GM19468 (cell line): ENCODE data around the gene MMD2.

Experiments used
- ATAC-seq: cut with Tn5 transposase; IDR thresholded peaks from one replicate; pipeline ENCODE4 v1.9.1; 2021; ENCODE audit warnings: mild to moderate bottlenecking, moderate library complexity, moderate number of reproducible peaks; ENCODE audit not compliant: unreplicated experiment; ENCODE audit errors: extremely low read depth

MMD2 gene

DNA sequence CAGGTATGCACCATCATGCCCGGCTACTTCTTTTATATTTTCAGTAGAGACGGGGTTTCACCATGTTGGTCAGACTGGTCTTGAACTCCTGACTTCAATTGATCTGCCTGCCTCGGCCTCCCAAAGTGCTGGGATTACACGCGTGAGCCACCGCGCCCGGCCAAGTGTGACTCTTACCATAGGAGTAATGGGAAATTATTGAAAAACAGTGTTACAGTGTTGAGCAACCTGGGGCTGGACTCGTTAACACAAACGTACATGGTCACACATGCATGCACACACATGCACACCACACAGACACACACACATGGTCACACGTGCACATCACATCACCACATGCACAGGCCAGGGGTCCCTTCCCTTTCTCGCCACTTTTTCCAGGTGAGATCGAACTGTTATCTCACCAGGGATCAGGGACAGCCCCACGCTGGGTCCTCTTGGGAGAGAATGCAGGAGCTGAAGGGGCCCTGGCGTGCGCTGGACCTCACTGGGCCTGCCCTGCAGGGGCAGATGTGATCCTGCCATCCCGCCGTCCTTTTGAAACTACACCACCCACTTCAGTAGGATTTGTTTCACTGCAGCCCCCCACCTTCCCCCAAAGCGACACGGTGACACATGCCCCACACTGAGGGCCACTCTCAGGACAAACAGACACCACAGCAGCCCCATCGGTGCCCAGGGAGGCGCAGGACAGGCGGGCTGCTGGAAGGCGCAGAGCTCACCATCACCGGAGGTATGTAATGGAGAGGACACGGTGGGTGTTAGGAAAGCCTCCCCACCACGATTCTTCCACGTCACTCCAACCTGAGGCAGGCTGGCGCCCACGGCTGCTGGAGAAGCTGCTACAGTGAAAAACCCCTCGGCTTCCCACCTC lies 85.7 kb downstream of the MMD2 start:
- ATAC-seq = no peak

DNA sequence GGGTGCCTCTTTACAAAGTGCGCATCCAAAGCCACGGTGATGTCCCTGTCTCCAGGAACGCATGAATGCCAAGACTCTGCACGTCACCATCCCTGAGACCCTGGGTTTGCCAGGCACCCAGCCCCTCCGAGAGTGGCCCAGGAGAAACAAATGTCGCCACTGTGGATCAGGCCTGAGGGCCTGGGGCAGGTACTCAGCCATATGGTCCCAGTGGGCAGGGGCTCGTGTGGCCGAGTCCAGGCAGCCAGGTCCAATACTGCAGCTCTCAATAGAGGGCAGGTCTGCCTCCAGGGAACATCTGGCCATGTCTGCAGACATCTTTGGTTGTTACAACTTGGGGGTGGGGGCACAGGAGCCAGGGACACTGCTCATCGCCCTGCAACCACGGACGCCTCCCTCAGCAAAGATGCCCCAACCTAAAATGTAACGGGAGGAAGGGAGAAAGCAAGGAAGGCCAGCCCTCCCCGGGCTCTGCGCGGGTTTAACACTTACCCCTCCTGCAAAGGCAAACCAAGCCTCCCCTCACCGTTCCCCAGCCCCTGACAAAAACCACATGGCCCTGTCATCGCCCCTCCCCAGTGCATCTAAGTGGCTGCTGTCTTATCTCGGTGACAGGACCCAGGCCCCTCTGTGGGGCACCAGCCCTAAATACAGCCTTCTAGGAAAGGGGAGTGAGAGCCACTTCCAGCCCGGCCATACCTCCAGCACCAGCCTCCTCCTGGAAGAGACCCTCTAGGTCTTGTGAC lies 86.9 kb downstream of the MMD2 start:
- no peak for ATAC-seq

DNA sequence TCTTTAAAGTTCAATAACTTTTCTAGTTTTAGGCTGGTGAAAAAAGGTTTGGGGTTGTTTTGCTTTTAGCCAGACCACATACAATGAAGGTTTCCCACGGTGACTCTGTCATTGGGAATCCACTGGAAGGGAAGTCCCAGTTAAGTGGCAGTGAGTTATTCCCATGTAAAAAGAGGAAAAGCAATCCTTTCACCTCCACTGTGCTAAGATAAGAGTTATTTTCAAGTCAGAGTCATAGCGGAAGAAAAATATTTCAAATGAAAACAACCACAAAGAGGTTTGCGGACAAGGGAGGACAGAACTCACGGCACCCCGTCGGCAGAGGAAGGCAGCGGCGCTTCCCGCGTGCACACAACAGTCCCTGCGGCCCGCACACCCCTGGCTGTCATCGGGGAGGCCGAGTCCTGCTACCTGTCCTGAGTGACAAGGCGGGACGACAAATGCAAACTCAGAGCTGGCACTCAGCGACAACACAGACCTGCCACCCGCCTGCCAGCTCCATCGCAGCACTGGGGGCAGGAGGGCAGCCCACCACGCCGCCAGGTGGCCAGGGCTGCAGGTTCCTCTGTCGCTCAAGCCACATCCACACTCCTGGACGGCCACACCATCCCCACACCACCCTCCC lies 87.8 kb downstream of the MMD2 start:
- no peak for ATAC-seq

DNA sequence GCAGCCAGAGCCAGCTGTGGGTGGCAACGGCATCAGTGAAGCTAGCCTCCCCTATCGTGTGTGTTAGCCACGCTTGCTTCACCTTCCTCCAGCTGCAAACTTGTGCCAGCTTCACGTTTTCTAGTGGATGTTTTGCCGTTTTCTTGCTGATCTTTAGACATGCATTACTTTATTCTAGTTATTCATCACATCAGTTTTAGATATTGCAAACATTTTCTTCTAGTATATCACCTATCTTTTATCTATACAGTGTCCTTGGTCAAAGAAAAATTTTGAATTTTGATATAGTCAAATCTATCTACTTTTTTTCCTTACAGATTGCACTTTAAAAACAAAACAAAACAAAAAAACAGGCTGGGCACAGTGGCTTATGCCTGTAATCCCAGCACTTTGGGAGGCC lies 90.5 kb downstream of the MMD2 start:
- no peak for ATAC-seq

DNA sequence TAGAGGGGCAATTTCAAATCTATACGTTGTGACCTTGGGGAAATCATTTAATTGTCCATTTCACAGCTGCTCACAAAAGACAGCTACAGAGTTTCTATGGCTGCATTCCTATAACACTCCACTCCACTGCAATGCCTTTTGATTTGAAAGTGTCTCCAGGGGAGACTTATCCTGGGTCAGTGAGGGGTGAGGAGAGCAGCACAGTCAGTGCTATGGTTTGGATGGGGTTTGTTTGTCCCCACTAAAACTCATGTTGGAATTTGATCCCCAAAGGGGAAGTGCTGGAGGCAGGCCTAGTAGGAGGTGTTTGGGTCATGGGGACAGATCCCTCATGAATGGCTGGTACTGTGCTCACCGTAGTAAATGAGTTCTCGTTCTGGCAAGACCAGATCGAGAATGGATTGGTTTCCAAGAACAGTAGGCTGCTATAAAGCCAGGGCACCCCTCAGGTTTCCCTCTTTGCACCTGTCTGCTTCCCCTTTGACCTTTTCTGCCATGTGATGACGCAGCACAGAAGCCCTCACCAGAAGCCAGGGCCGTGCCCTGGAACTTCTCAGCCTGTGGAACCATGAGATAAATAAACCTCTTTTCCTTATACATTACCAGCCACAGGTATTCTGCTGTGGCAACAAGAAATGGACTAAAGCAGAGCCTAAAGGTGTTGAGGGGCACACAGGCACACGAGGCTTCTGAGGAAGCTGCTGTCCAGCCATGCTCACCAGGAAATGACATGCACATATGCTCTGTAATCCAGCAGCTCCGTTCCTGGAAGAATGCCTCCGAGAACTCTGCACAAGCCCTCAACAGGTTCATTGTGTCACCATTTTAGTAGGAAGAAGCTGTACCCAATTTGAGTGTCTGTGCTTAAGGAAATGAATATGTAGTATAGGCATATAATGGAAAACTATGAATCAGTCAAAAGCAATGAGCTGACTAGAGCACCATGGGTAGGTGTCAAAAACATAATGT lies 92.2 kb downstream of the MMD2 start:
- ATAC-seq = no peak

DNA sequence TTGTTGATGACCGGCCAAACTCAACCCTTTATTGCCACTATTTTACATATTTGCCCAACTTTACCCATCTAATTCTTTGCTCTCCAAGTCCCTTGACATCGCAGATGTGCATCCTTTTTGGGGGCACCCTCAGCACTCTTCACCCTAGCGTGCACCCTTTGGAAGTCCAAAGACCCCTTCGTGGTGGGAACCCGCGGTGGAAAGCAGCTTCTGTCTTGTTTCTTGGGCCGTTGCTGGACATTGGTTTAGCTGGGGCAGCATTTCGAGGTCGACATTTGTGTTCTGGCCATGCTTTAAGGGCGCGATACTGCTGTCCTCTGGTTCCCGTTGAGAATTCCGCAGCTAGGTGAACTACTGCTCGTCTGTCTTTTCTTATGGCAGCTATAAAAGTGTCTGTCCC lies 96.8 kb downstream of the MMD2 start:
- ATAC-seq = no peak

DNA sequence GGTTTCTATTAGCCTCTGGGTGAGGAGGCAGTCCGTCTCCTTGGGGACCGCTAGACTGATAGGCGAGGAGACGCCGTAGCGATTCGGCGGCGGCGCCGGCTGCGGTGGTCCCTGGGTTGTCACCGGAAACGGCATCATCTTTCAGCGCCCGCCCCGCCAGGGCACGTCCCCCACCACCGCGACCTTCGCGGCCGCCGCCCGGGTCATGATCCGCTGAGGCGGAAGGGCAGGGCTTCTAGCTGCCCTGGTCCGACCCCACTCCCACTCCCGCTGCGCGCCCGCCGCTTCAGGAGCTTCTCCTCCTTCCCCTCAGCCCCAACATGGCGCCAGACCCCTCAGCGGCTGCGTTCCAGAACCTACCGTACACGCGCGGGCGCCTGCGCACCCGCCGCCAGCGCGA lies 97.3 kb downstream of the MMD2 start, which contains the start of gene PAPOLB:
Gene PAPOLB, minus strand, starts transcription at position 358 of the 400 bp plus-strand sequence. Its CDS starts 220 bp downstream, at position 138.
- ATAC-seq = no peak

DNA sequence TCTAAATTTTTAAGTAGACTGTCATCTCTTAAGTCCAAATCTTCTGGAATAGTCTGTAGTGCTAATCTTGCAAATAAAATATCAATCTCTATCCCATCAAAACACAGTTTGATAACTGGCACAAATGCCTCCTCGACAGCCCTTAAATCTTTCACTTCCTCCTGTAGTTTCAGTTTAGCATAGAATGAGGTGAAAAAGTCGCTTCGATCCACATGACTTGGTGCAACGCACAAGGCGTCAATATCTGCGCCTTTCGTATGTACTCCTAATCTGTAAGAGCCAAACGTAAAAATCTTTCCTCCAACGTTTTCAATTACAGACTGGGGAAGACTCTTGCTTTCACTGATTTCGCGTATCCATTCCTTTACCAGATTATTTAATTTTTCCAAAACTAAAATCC lies 97.8 kb downstream of the MMD2 start:
- no peak for ATAC-seq

DNA sequence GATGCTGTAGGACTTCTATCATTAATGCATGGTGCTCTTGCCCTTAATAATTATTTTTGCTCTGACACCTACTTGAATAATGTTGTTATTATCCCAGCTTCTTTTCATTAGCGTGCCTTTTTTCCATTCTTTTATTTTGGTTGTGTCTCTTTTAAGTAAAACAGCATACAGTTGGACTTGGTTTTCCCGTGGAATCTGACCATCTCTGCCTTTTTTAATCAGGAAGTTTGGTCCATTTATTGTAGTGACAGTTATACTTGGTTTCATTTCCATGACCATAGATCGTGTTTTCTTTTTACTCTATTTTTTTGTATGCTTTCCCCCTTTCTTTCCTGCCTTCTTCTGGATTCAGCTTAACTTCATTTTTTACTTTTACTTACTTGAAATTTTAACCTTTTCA lies 101.8 kb downstream of the MMD2 start:
- ATAC-seq = no peak

DNA sequence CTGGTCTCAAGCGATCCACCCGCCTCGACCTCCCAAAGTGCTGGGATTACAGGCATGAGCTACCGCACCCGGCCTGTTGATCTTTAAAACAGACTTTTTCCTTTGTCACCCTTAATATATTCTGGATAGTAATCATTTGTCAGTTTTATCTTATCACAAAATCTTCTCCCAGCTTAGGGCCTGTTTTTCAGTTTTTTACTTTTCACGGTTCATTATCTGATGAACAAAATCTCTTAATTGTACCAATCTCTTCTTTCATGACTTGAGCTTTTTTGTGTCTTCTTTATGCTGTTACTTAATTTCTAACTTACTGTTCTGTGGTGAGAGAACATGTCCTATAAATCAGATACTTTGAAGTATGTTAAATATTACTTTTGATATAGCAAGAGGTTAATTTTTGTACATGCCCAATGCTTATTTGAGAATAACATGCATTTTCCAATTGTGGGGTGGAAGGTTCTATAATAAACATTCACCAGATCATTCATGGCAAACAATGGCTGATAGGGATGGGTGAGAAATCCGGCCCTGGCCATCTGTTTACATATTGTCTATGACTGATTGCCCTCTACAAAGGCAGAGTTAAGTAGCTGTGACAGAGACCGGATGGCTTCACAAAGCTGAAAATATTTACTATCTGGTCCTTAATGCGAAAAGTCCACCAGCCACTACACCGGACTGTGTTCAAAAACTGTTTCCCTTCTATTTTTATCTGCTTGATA lies 102.5 kb downstream of the MMD2 start:
- no peak for ATAC-seq
